ENCODE data around the gene FGFR4.

GRCh38 chr5:177142098-177142611, 55.4 kb downstream of the FGFR4 start:
- TF ChIP-seq POLR2A (IDR thresholded peaks at IDR 0.05) (no peak), CTCF (IDR thresholded peaks at IDR 0.05 in 8 of 11, conservative IDR thresholded peaks at IDR 0.05 in 3 of 11) (no peak)
